T-helper 22 cell (primary cell): Measurements from ENCODE around the gene LAMA5.

Experiments
- DNase-seq: peaks from one replicate; pipeline ENCODE4 v3.0.0-alpha.2; 2020; ENCODE audit warnings: low read depth

The LAMA5 gene

GRCh38 chr20:62405108-62405980, 38.2 kb upstream of the LAMA5 start:
- DNase-seq, result no peak

- DNase-seq, result no peak
Observed at GRCh38 chr20:62404761-62405107, 37.6 kb upstream of the LAMA5 start.

- DNase-seq, result no peak
Observed at GRCh38 chr20:62404112-62404665, 37.1 kb upstream of the LAMA5 start.

- DNase-seq, result no peak
Observed at GRCh38 chr20:62403331-62403730, 36.2 kb upstream of the LAMA5 start.

- no peak for DNase-seq
Observed at GRCh38 chr20:62402456-62403150, 35.5 kb upstream of the LAMA5 start.

GRCh38 chr20:62401331-62401779, 34.2 kb upstream of the LAMA5 start:
- no peak for DNase-seq

GRCh38 chr20:62400541-62400940, 33.4 kb upstream of the LAMA5 start:
- no peak for DNase-seq

- no peak for DNase-seq
Observed at GRCh38 chr20:62400021-62400420, 32.9 kb upstream of the LAMA5 start.

GRCh38 chr20:62398120-62398821, 31.2 kb upstream of the LAMA5 start:
- DNase-seq, result no peak

GRCh38 chr20:62396367-62397239, 29.5 kb upstream of the LAMA5 start:
- DNase-seq, result no peak

- DNase-seq, result no peak
Observed at GRCh38 chr20:62395311-62396242, 28.5 kb upstream of the LAMA5 start.

GRCh38 chr20:62394248-62395245, 27.4 kb upstream of the LAMA5 start:
- no peak for DNase-seq

- no peak for DNase-seq
Observed at GRCh38 chr20:62393830-62394229, 26.7 kb upstream of the LAMA5 start.

- no peak for DNase-seq
Observed at GRCh38 chr20:62393335-62393665, 26.2 kb upstream of the LAMA5 start.

- DNase-seq, result no peak
Observed at GRCh38 chr20:62392621-62393334, 25.7 kb upstream of the LAMA5 start.

GRCh38 chr20:62392077-62392418, 24.9 kb upstream of the LAMA5 start:
- no peak for DNase-seq

GRCh38 chr20:62391165-62392076, 24.3 kb upstream of the LAMA5 start:
- DNase-seq, result no peak
